Activated CD4-positive, alpha-beta T cell treated with anti-CD3 and anti-CD28 coated beads, Interleukin-2, amount 50 U/mL, for 4 hours (primary cell): ENCODE results near the gene INSIG1.
A peak's percentile ranks its signal among the peaks of the same experiment; 100 is the strongest.

Source experiments
- DNase-seq, 2 experiments: peaks; one replicate each; pipeline ENCODE4 v3.0.0-alpha.2; 2020

The INSIG1 gene

GRCh38 chr7:155297517-155298287 is at the start of gene INSIG1:
INSIG1 (plus strand) TSS chr7:155297878; CDS start chr7:155298286, 408 bp downstream.
- peak; percentile 78 to 83 for DNase-seq

GRCh38 chr7:155248366-155248756 is 49.3 kb upstream of the INSIG1 start:
- no peak for DNase-seq

DNA sequence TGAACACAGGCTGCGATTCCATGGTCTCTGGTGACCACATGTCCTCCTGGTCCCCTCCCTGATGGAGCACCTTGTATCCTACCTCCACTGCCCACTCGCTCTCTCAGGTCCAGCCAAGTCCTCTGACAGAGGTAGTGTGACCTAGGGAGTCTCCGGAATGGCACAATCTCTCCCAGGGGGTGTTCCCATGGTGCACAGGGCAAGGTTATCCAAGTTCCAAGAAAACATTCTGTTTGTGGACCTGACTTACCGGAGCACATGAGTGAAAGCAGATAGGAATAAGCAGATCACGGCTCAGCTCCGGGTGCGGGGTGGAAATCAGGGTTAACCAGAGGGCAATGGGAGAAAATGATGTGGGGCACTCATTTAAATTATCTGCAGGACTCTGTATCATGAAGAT is 45.8 kb upstream of the INSIG1 start:
- DNase-seq: no peak

DNA sequence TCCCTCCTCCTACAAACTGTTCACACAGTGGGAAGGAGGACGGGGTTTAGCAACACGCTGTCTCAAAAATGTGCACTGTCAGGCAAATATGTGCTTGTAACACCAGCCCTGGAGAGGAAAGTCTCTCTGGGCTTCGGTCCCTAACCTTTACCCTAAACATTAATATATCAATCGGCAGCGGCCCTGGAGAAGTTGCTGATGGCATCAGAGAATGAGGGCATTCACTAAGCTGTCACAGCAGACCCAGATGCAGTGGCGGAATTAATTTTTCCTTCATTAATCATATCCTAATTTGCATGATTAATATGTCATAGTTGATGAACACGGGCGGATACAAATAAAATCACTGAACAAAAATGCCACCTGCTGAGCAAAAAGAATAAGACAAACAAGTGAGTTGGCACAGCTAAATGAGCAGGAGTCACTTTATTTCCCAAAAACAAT is 45.2 kb upstream of the INSIG1 start:
- DNase-seq: no peak

DNA sequence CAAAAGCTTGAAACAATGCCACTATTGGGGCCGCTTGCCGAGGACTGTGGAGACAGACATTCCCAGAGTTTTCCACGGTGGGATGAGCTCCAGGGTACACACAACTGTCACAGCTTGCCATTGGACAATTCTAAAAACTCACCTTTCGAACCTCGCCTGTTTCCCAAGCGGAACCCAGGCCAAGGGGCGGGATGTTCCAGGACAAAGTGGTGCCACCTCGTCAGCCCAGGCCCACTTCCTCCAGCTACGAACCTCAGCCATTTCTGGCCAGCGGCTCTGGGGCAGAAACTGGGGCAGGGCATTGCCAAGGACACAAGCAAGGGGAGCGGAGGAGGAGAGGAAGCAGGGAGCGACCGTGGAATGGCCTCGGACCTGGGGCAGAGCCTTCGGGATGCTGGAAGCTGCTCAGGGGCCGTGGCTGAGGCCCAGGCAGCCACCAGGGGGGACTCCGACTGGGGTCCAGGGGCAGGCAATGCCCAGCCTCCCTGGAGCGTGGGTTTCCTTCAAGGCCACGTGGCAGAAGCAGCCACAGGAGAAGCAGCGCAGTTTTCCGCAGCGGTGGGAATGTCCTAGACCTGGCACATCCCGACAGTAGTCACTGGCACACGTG is 44.7 kb upstream of the INSIG1 start:
- DNase-seq: no peak

GRCh38 chr7:155254018-155254417 is 43.7 kb upstream of the INSIG1 start:
- DNase-seq: no peak

- no peak for DNase-seq
These were observed 42.6 kb upstream of the INSIG1 start for GRCh38 chr7:155255071-155255470.

- no peak for DNase-seq
These were observed 42.1 kb upstream of the INSIG1 start for GRCh38 chr7:155255621-155256020.

GRCh38 chr7:155256081-155256760 is 41.5 kb upstream of the INSIG1 start:
- no peak for DNase-seq

DNA sequence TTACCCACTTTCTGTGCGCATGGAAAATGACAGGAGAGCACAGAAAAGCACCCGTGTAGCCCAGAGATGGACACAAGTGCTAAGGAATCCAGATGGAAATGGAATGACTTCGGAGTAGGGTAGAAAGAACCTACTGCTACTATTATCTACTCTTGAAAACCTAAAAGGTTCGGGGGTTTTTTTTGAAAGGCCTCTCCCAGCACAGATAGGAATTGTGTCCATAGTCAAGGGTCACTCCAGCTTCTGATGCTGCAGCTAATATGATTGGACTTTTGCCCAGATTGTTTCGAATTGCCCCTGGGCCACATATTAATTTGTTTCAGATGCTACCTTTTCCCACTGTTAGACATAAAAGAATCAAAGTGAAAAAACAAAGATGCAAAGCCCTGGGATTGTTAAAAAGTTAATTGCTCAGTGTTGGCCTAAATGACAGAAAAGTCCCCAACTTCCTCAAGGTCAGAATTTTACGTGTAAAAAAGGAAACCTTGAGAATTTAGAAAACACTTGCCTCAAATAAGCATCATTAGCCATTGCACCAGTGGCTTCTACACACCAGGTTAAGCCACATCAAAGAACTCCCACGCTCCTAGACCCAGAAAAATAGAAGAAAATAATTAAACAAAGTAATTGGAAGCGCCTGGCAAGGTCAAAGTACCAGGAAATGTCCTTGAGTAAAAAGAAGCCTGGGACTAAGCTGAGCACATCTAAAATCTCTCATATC is 40.8 kb upstream of the INSIG1 start:
- no peak for DNase-seq

DNA sequence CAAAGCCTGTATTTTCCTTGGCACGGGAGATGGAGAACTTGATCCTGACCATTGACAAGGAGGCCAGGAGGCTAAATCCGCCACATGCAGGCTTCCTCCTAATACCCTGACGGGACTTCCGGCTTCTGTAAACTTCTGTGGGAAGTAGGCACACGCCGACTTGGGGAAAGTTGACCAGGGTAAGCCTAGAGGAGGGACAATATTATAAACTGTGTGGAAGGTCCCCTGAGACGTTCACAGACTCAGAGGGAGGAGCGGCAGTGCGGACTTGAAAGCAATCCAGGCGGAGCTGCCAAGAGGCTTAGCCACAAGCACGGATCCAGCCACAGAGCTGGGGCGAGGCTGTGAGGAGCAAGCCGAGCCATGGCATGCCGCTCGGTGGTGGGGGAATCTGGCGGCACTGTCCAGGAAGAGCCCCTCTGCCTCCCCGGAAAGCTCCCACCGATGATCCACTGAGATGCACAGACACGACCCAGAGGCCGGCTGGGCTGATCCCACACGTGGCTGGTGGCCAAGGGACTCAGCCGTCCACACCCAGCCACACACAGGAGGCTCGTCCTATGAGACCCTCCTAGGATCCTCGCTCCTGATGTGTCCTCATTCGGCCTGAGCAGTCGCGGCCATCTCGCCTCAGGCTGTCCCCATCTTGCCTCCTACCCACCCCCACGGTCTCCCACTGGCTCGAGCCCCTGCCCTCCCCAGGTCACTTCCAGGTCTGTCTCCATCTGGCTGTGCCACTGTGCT is 40.0 kb upstream of the INSIG1 start:
- DNase-seq: no peak

DNA sequence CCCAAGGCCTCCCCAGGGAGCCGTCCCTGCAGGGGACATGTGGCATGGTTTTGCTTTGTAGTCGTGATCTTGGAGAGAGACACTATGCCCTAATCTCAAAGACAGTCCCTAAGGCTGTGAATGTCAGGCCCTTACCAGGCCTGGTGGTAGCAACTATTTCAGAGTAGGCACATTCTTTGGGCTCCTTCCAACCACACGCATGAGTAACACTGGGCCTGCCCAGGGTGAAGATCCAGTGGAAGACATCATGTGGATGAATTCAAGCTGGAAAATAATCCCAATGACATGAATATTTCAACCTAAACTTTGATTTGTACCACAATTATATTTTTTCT is 39.5 kb upstream of the INSIG1 start:
- DNase-seq: no peak

GRCh38 chr7:155259866-155260497 is 37.7 kb upstream of the INSIG1 start:
- no peak for DNase-seq

DNA sequence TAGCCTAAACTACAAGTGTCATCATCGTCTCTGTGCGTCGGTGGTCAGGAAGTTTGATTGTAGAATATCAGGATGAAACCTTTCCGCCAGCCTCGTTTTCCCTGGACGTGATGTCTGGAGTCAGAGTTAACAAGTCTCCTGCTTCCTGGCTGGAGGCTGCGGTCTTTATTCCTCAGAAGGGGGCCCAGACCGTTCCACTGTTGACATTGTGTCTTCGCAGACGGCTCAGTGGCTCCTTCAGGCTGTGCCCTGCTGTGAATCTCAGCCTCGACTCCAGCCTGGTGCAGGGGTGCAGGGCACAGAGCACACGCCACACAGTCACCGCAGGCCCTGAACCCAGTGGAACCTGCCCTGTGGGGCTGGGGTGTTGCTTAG is 37.2 kb upstream of the INSIG1 start:
- no peak for DNase-seq

- DNase-seq: no peak
These were observed 36.4 kb upstream of the INSIG1 start for GRCh38 chr7:155261031-155261985.

DNA sequence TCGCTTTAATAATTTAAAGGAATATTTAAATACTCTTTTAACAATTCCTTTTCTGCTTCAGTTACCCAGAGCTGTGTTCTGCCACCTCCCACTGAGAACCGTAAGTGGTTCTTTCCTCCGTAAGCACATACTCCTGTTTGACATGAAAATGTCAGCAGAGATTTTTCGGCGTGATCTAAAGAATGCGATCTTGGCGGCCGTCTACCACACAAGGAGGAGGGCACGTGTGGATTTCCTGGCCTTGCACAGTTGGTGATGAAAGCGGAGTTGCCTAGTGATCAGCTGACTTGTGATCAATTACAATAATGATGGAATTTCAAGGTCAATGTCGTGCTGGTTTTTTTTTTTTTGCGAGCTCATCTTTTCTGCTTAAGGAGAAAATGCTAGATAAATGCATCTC is 35.6 kb upstream of the INSIG1 start:
- no peak for DNase-seq

DNA sequence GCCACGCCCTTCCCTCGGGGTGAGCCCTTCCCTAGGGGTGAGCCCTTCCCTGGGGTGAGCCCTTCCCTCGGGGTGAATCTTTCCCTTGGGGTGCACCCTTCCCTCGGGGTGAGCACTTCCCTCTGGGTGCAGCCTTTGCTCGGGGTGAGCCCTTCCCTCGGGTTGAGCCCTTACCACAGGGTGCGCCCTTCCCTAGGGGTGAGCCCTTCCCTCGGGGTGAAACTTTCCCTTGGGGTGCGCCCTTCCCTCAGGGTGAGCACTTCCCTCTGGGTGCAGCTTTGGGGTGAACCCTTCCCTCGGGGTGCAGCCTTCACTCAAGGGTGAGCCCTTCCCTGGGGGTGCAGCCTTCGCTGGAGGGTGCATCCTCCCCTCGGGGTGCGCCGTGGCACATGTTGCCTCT is 34.6 kb upstream of the INSIG1 start:
- DNase-seq: no peak

GRCh38 chr7:155263581-155264143 is 34.0 kb upstream of the INSIG1 start:
- DNase-seq: no peak

DNA sequence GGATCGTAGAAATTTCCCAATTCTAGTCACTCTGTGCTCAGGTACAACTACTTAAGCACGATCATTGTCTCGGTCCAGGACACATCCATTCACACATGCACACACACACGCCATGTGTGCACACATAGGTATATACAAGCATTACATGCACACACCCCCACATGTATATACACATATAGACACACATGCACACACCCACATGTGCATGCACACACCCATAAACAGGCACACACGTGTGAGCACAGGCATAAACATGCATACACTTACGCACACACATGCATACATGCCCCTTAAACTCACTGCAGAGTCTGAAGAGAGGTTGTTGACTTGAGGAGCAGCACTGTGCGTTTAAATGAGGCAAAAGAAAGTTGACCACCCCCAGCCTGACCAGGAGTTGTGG is 32.5 kb upstream of the INSIG1 start:
- no peak for DNase-seq

- DNase-seq: no peak
These were observed 31.7 kb upstream of the INSIG1 start for GRCh38 chr7:155265961-155266360.

GRCh38 chr7:155266440-155266839 is 31.2 kb upstream of the INSIG1 start:
- no peak for DNase-seq
